Putamen (tissue), 1 donor: Measurements from ENCODE around the gene C21orf58.

Experiments used
- DNase-seq: peaks from one replicate; pipeline ENCODE4 v3.0.0-alpha.2; 2016; ENCODE audit warnings: low spot score

Gene C21orf58

DNA sequence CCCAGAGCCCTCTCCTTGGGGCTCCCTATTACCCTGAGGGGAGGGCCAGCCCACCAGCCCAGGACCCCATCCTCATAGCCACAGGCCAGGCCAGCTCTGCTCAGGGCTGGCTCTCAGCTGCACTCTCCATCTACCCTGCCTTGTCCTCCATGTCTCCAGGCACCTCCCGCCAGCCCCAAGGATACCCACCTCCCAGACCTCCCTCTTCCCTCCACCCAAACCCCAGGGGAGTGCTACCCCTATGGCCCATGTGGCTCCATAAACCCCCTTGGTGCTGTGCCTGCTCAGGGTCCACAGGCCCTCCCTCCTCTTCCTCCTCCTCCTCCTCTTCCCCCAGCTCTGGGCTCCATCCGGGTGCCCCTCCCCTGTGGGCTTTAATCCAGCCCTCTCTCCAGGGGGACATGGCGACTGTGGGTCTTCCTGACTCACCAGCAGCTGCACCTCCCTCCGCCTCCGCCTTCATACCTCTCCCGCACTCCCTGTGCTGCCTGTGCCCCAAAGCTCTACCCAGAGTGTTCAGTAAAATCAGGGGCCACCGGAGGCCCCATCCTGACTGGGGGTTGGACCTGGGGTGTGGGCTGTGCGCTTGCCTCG is 28.4 kb downstream of the C21orf58 start:
- no peak for DNase-seq

DNA sequence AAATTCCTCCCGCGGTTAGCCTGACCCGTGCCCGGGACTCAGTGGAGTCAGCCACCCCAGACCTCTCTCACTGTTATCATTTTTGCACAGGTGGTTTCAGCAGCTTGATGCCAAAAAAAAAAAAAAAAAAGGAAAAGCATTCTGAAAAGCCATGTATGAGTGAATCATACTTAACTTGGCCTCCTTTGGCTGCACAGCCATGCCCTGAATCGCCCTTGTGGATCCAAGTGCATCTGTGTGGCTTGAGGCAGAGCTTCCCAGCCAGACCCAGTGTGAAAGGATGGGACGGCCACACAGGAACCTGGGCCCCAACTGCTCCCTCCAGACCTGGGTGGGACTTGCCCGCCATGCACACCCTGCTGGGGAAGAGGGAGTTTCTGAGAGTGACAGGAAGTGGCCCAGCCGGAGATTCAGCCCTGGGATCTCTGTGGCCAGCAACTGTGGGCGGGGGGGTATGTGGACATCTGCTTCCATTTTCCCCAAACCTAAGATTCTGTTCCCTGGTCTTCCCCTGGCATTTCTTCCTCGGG is 29.0 kb downstream of the C21orf58 start:
- DNase-seq: no peak

DNA sequence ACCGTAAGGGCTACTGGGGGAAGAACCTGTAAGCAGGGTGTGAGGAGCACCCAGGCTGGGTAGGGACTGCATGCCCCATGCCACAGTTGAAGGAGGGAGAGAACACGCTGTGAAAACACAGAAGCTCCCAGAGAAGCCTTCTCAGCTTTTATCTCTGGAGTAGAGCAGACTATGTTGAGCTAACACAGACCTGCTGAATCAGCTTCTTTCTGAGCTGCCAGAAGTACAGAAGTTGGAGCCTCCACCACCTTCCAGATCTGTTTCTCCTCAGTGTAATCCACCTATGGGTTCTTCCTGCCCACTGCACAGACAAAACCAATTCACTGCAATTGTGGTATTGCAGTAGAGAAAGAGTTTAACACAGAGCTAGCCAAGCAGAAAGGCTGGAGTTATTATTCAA is 32.1 kb downstream of the C21orf58 start:
- no peak for DNase-seq

DNA sequence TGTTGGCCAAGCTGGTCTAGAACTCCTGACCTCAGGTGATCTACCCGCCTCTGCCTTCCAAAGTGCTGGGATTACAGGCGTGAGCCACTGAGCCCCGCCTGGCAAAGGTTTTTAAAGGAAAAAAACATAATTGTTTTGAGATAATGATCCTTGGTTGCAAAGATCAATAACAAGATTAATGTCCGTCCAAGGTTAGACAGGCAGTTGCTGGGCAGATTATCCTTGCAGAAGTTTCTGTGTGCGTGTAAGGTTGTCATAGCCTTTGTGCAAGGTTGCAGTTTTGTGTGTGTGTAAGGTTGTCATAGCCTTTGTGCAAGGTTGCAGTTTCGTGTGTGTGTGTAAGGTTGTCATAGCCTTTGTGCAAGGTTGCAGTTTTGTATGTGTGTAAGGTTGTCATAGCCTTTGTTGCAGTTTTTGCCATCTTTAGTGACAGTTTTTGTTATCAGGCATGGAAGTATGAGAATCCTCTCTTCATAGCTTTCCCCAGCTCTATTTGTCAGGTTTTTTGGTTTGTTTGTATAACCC is 34.0 kb downstream of the C21orf58 start:
- no peak for DNase-seq

DNA sequence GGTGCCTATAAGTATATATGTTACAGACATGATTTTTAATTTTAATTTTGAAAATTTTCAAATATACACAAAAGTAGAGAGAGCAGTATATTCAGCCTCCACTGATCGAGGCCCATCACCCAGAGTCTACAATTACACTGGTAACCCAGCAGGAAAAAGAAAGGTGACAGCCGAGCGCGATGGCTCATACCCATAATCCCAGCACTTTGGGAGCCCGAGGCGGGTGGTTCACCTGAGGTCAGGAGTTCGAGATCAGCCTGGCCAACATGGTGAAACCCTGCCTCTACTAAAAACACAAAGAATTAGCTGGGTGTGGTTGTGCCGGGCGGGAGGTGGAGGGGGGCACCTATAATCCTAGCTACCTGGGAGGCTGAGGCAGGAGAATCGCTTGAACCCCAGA is 36.1 kb downstream of the C21orf58 start:
- no peak for DNase-seq

DNA sequence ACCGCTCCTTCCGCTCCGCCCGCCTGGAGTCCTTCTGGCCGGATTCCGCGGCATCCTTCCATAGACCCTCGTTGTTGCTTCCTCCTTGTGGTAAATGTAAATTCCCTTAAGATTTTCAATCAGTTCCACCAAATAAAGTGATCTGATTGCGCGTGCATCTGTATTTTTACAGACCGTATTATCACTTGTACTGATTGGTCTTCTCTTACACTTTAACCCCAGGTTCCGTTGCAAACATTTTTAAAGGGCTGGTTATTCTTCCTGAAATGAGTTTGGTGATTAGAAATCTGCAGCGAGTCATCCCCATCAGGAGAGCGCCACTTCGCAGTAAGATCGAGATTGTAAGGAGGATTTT is 37.0 kb downstream of the C21orf58 start:
- peak; percentile 29 for DNase-seq

DNA sequence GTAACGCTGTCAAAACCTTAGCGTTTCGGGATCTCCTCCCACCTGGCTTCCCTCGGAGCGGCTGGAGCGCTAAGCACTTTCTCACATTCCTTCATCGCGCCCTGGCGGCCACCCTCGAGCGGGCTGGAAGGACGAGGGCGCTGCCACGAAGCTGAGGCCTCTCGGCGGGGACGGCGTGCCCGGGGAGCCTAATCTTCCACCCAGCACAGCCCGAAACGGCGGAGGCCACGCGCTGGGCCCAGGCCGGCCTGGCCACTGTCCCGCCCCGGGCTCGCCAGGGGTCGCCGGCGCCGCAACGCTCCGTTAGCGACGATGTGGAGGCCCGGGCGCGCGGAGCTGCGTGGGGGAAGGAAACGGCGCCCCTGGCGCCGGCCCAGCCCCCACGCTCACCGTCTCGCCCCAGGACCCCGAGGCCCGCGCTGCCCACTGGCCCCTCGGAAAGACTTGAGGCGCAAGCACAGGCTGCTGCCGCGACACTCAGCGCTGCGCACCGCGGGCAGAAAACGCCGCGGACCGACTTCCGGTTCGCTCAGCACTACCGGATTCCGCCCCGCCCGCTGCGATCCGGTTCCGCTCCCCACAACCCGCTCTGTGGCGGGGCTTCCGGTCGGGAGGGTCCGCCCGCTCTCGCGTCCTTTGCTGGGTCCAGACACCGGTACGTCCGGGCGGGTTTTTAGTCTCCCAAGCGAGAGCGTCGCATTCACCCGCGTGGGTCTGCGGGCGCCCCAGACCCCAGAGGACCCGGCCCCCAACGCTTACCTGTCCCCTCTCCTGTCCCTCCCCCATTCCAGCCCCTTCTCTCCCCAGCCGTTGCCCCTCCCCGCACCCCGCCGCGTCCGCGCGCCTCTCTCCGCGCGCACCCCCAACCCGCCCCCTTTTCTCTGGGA is 37.7 kb downstream of the C21orf58 start, which contains the start of gene YBEY:
Gene YBEY, plus strand, starts transcription at position 582 of the 887 bp plus-strand sequence. CDS start 572 bp downstream, outside the sequence.
- DNase-seq: peak; percentile 85

DNA sequence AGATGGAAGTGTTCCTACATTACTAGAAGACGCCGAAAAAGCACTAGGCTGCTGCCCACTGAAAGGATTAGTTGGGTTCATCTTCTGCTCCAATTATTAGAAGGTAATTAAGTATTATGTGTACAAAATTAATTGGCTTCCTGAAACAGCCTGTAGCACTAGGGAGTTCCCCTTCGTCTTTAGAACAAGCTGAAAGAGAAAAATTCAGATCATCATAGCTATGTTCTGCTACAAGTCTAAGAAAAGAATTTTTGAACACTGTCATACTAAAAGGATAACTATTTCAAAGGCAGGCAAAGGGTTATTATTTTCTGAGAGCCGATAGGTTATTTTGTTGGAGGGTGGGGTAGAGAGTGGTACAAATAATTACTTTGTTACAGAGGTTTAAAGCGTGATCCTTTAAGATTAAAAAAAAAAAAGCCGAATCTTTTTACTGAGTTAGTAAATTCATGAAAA is 38.4 kb downstream of the C21orf58 start, which contains the start of gene MCM3AP:
Gene MCM3AP, minus strand, starts transcription at position 406 of the 456 bp plus-strand sequence. Its CDS starts 325 bp downstream, at position 81.
- DNase-seq: no peak

DNA sequence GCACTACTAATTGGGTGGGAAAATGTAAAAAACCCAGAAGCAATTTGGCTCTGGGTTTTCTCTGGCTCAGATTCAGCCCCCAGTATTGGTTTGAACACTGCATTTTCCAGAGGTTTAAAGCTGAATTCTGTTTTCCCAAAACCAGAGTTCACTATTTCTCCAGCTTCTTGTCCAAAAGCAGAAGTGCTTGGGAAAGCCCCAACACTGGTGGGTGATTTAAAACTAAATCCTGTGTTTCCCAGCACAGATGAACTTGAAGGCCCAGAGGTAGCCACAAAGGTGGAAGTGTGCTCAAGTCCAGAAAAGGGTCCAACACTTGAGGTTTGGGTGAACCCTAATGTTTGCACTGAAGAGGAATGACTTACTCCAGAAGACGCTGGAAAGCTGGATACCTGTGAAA is 38.9 kb downstream of the C21orf58 start:
- no peak for DNase-seq

DNA sequence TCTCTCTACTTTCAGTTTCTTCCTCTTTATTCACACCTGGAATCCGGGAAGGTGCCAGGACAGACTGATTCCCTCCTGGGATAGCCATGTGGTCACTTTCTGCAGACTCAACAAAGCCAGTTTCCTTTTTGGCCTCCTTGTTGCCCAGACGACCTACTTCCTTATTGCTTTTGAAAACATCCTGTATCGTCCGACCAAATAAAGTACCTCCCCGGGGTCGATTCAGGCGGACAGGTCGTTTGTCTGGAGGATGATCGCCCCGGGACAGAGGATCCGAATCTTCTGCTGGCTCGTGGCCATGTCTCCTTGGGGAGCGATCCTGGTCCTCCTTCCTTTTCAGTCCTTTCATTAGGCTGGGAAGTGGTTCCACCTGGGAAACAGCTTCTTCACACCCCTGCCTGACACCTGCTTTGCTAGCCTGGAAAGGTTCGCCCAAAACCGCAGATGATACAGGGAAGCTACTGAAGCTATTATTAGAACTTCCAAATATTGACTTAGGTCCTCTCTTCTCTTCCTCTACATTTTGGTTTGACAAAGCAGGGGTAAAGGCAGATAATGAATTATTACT is 39.5 kb downstream of the C21orf58 start:
- no peak for DNase-seq

DNA sequence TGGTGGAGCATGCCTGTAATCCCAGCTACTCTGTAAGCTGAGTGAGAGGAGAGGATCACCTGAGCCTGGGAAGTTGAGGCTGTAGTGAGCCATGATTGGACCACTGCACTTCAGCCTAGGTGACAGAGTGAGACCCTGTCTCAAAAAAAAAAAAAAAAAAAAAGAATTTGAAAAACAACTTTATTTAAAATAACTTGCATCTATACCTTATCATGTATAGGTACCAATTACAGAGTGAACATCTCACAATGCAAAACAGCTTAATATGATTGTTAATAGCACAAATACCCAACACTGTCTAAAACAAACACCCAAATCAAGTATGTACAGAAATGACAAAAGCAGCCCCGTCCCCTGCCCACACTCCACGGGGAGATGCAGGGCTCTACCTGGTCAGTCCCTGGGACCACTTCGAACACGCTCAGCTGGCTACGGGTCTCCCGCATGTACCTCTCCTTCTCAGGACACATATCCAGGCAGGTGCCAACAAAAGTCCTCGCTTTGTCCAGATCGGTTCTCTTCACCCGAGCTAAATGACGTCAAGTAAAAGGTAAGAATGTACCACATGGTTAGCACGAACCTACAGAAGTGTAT is 48.8 kb downstream of the C21orf58 start:
- DNase-seq: no peak

DNA sequence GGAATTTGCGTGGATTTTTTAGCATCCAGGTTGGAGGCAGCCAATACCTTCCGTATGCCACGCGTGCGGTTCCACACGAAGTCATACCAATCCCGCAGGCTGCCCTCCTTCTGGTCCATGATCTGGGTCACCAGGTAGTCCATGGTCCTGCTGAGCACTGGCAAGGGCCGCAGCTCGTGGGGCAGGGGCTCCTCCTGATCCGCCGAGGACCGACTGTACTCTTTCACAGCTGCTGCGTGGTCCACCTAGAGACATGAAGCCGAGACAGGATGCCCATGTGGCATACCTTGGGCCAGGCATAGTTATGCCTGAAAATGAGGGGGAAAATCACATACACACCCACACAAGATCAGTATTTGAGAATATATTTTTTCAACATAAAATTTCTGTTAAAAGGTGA is 50.3 kb downstream of the C21orf58 start:
- DNase-seq: no peak

DNA sequence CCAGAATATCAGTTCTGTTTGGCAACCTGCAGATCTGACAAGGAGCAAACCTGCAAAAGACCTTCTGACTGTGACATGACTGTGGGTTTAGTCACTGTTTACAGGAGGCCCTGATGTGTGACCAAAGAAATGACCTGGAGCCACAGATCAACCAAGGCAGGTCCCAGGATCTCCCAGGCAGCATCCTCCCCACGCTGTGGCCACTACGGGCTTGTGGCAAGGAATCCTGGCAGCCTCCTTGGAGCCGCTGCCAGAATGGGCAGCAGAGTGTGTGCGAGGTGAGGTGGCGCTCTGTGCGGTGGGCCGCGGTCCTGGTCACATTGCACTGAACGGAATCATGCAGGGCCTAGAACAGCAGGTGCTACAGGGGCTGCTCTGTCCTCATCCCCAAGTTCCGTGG is 54.2 kb downstream of the C21orf58 start:
- no peak for DNase-seq

DNA sequence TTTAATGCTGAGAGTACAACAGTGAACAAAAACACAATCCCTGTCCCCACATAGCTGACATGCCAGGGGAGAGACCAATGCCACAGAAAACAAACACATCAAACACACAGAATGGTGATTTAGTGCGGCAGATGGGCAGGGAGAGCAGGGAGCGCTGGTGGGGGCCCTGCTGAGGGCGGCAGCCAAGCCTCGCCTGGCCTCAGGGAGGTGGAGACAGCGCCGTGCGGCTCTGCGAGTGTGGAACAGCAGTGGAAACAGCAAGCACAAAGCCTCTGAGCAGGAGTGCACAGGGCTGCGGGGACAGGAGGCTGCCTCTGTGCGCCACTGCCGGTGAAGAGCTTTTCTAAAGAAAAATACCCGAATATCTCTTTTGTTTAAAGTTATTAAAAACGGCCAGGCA is 55.3 kb downstream of the C21orf58 start:
- DNase-seq: no peak

DNA sequence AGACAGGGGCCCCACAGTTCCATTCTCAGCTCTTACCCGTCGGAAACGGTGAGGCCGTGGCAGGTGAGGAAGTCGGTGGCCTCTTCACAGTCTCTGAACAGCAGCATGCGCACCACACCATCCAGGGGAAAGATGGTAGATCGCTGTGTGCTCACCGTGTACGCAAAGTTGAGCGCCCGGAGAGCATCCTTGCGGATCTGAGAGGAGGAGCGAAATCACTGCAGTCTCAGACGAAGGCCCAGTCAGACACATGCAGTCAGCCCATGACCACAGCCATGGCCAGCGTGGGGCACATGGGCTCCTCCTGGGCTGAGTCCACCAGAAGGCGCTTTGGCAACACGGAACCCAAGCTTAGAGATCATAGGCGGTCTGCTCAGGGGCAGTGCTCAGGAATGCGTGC is 56.7 kb downstream of the C21orf58 start:
- no peak for DNase-seq

DNA sequence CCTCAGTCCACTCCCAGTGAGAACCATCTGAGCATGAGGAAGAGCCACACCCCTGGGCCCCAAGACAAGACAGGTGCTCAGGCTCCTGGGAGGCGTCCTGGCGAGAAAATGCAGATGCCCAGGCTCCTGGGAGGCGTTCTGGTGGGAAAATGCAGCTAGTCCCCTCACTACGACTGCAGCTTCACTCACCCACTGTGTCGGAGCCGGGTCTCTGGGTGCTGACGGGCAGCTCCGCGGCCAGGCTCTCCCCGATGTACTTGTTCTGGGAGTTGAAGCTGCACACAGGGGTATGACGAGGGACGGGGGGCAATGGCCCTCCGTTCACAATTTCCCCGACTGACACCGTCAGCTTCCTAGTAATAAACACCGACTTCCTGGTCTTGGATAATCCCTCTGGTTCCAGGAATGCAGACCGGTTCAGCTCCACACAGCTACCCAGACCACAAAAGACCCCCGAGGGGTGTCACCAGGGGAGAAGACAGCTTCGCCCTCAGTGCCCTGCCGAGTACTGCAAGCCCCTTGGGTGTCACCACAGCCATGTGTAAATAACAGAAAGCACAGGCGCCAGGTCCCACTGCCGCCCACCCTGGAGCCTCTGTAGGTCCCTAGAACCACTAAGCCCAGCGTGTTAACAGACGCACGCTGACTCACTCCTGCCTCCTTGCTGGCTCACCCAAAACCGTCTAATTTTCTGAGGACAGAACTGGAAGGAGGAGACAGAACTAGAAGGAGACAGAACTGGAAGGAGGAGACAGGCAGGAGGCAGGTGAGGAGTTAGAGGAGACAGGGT is 57.7 kb downstream of the C21orf58 start:
- no peak for DNase-seq

DNA sequence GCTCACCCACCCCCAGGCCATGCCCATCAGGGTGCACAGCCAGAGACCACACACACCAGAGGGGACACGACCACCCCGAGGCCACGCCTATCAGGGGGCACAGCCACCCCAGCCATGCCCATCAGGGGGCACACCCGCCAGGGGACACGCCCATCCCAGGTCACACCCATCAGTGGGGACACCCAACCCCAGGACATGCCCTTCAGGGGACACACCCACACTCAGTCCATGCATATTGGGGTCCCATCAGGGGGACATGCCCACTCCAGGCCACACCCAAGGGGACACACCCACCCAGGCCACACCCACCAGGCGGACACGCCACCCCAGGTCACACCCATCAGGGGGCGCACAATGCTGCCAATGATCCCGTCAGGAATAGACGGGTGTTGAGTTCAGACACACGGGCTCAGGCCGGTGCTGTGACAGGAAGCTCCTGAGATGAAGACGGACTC is 59.0 kb downstream of the C21orf58 start:
- DNase-seq: no peak

DNA sequence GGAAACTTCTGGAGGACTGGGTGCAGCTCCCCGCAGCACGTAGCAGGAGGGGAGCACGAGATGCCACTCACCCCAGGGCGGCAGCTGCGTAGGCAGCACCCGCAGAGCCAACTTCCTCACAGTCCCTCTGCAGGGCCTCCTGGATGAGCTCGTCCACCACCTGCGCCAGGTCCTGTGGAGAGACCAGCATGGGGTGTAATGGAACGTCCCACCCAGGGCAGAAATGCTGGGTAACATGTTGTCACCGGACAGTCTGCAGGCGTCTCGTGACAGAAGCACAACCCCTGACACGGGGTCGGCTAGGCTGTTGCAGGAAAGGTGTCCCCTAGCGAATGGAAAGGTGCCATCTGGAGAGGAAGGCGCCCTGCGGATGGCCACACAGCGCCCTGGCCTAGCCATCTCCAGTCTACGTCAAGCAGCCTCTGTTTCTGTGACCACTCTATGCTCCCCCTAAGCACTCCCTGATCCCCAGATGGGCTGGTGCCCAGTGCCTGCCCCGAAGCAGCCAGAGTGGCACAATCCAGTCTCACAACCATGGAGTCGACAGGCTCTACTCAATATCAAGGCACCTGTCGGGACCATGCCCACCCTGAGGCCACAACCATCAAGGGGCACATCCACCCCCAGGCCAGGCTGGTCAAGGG is 59.5 kb downstream of the C21orf58 start:
- no peak for DNase-seq

DNA sequence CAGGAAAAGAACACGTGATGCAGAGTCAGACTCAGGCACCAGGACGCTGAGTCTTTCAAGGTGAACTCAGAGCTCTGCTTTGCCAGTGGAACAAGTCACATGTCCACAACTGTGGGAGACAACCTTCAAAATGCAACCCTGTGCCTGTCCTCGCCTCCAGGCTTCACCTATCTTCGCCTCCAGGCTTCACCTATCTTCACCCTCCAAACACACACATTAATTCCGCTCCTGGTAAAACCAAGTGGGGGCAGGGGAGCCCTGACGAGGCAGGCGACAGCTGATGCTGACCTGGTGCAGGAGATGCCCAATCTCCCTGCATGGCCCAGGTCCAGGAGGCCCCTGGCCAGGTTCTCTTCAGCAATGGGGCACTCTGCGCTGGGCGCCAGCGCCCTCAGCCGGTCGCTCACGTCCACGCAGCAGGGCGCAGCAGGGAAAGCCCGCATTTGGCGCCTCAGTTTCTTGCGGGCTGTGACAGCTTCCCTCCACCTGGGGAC is 67.1 kb downstream of the C21orf58 start:
- peak; percentile 63 for DNase-seq

DNA sequence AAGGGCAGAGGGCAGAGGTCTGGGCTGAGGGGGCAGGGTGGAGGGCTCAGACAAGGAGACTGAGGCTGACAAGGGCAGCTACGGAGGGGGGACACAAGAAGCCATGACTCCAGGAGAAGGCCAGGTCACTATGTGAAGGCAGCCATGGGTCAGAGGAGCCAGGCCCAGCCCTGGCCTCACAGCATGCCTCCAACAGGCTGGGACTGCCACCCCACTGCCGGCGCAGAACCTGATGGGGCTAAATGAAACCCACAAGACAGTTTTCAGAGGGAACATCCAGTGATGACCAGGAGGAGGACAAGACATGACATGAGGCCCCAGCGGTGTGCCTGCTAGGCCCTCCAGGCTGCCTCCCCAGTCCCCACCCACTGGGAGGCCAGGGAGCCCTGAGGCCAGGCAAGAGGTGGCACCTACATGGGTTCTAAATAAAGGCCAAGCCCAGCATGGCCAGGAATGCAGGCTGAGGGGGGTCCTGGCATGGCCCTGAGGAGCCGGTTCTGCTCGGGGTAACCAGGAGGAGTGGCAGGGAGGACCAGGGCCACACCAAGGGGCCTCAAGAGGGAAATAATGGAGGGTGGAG is 67.8 kb downstream of the C21orf58 start:
- DNase-seq: no peak
